Hepatocyte (in vitro differentiated cells): ENCODE data around the gene BAZ2B. TPM values are rescaled to one million over a fixed set of nuclear protein-coding genes. Genes with fewer than 3 reads are reported as not detected.
A peak's percentile ranks its signal among the peaks of the same experiment; 100 is the strongest.

Experiments
- DNase-seq: peaks from one replicate; pipeline ENCODE4 v3.0.0-alpha.2; 2016; ENCODE audit warnings: low spot score
- H2AFZ ChIP-seq: fragments of 200-600 bp; sonication (generic); 2 replicates; pipeline ENCODE4 v1.6.0; 2016; ENCODE audit warnings: antibody characterized with exemption, mild to moderate bottlenecking
- H3K27ac ChIP-seq: fragments of 200-600 bp; sonication (generic); 2 replicates; pipeline ENCODE4 v1.5.1; 2016; ENCODE audit warnings: mild to moderate bottlenecking
- H3K27me3 ChIP-seq: fragments of 200-600 bp; sonication (generic); 2 replicates; pipeline ENCODE4 v1.6.1; 2016
- H3K36me3 ChIP-seq: fragments of 200-600 bp; sonication (generic); replicated peaks from 2 replicates; pipeline ENCODE4 v1.5.1; 2016; ENCODE audit warnings: low read depth; ENCODE audit not compliant: insufficient read depth
- H3K4me1 ChIP-seq: fragments of 200-600 bp; sonication (generic); 2 replicates; pipeline ENCODE4 v1.5.1; 2016; ENCODE audit warnings: mild to moderate bottlenecking, moderate library complexity; ENCODE audit not compliant: insufficient read depth
- H3K4me2 ChIP-seq: fragments of 200-600 bp; sonication (generic); 2 replicates; pipeline ENCODE4 v1.6.0; 2016
- H3K4me3 ChIP-seq: fragments of 200-600 bp; sonication (generic); 2 replicates; pipeline ENCODE4 v1.5.1; 2016; ENCODE audit warnings: mild to moderate bottlenecking
- H3K79me2 ChIP-seq: fragments of 200-600 bp; sonication (generic); 2 replicates; pipeline ENCODE4 v1.6.0; 2017; ENCODE audit warnings: mild to moderate bottlenecking
- H3K9me2 ChIP-seq: fragments of 200-600 bp; sonication (generic); replicated peaks from 2 replicates; pipeline ENCODE4 v1.6.0; 2017; ENCODE audit warnings: mild to moderate bottlenecking; ENCODE audit not compliant: insufficient read depth
- H3K9me3 ChIP-seq: fragments of 200-600 bp; sonication (generic); 2 replicates; pipeline ENCODE4 v1.5.1; 2016; ENCODE audit warnings: low read depth, mild to moderate bottlenecking
- H4K20me1 ChIP-seq: fragments of 200-600 bp; sonication (generic); 2 replicates; pipeline ENCODE4 v1.6.0; 2016; ENCODE audit warnings: mild to moderate bottlenecking; ENCODE audit not compliant: insufficient read depth, poor library complexity, severe bottlenecking
- EZH2 ChIP-seq: fragments of 200-600 bp; sonication (generic); IDR thresholded peaks from 2 replicates; pipeline ENCODE4 v1.6.1; 2016; ENCODE audit warnings: antibody characterized with exemption, mild to moderate bottlenecking, borderline replicate concordance
- EZH2phosphoT487 ChIP-seq: fragments of 200-600 bp; sonication (generic); IDR thresholded peaks from one replicate; pipeline ENCODE4 v1.6.1; 2018; ENCODE audit warnings: antibody characterized with exemption, mild to moderate bottlenecking, low read depth, moderate library complexity; ENCODE audit not compliant: unreplicated experiment, severe bottlenecking
- WGBS: methylation state at CpG from one replicate; pipeline ENCODE4 v1.1.6; 2016; ENCODE audit warnings: low lambda C conversion rate; ENCODE audit errors: missing lambda C conversion rate; 5-methylcytosine and 5-hydroxymethylcytosine counted together
- polyA plus RNA-seq: library from polyadenylated mRNA; unstranded; fragments of >200 nt; fragmentation: Nextera tagmentation; extraction: Ambion mirVana; gene quantifications from 2 replicates; pipeline ENCODE4 v1.2.1, GENCODE V29; 2016
- total RNA-seq: library from RNA; depleted of rRNA; stranded (reverse); fragments of >200 nt; gene quantifications from 2 replicates; pipeline ENCODE4 v1.2.3, GENCODE V29; 2014
- TF ChIP-seq, protein P1 (sequence below): fragments of 200-600 bp; sonication (generic); IDR thresholded peaks from 2 replicates; pipeline ENCODE4 v1.5.1; 2016; ENCODE audit warnings: antibody characterized with exemption, mild to moderate bottlenecking; ENCODE audit not compliant: poor library complexity

BAZ2B gene
- total and polyA plus RNA-seq, 2 experiments from 2014 or later: 40.7 to 83.3 TPM

DNA sequence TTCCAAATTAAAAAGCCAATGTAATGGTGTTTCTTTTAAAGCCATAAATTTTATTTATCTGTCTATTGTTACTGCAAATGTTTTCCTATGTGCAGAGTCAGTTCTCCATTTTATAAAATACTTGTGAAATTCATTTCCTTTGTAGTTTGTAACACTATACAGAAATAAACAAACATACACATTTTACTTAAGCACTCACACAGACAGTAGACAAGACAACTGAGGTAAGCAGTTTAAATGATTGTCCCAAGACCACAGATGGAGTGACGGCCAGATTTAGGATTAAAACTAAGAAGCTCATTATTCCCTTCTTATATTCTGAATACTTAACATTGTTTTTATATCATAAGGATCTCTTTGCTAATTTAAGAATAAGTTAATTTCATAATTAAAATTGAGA lies 100.9 kb downstream of the BAZ2B start:
- DNase-seq: no peak
- Histone ChIP-seq H3K79me2 (peaks cover 38% of the 10 kb centered on the region), H3K4me2 (peak overlapping the region; percentile 74), H3K4me3 (peak overlapping the region; percentile 12), H3K9me2 (no peaks in the 10 kb centered on the region), H3K4me1 (peaks cover 11% of the 10 kb centered on the region), H2AFZ (no peak overlapping the region), H3K27me3 (no peaks in the 10 kb centered on the region), H3K27ac (no peak overlapping the region), H3K36me3 (no peaks in the 10 kb centered on the region), H3K9me3 (no peaks in the 10 kb centered on the region), H4K20me1 (no peaks in the 10 kb centered on the region)
- WGBS: 88% methylated on average over 1 of the region's 1 CpG
- TF ChIP-seq, protein P1, sequence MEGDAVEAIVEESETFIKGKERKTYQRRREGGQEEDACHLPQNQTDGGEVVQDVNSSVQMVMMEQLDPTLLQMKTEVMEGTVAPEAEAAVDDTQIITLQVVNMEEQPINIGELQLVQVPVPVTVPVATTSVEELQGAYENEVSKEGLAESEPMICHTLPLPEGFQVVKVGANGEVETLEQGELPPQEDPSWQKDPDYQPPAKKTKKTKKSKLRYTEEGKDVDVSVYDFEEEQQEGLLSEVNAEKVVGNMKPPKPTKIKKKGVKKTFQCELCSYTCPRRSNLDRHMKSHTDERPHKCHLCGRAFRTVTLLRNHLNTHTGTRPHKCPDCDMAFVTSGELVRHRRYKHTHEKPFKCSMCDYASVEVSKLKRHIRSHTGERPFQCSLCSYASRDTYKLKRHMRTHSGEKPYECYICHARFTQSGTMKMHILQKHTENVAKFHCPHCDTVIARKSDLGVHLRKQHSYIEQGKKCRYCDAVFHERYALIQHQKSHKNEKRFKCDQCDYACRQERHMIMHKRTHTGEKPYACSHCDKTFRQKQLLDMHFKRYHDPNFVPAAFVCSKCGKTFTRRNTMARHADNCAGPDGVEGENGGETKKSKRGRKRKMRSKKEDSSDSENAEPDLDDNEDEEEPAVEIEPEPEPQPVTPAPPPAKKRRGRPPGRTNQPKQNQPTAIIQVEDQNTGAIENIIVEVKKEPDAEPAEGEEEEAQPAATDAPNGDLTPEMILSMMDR: no peak
- no peak for TF ChIP-seq EZH2phosphoT487
- TF ChIP-seq EZH2: no peak

DNA sequence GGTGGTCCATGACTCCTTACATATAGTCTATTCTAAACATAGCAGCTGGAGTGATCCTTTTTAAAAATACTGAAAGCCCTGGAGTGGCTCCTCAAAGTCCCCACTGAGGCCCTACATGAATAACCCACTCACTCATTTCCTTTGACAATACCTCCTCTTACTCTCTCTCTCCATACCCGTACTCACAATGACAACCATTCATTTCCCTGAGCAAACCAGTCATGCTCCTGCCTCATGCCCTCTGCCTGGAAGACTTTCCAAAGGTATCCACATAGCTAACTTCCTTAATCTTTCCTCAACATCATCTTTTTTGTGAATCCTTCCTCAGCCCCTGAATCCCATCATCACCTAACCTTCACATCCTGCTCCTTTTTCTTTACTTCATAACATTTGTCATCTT lies 102.6 kb downstream of the BAZ2B start:
- Histone ChIP-seq H4K20me1 (no peaks in the 10 kb centered on the region), H3K9me2 (no peaks in the 10 kb centered on the region), H3K36me3 (no peaks in the 10 kb centered on the region), H3K4me2 (no peak overlapping the region), H3K79me2 (peaks cover 50% of the 10 kb centered on the region), H2AFZ (no peak overlapping the region), H3K27ac (no peak overlapping the region), H3K27me3 (no peaks in the 10 kb centered on the region), H3K9me3 (no peaks in the 10 kb centered on the region), H3K4me3 (no peak overlapping the region), H3K4me1 (peaks cover 11% of the 10 kb centered on the region)
- TF ChIP-seq, protein P1: no peak
- WGBS: 100% methylated on average over 1 of the region's 1 CpG
- no peak for DNase-seq

DNA sequence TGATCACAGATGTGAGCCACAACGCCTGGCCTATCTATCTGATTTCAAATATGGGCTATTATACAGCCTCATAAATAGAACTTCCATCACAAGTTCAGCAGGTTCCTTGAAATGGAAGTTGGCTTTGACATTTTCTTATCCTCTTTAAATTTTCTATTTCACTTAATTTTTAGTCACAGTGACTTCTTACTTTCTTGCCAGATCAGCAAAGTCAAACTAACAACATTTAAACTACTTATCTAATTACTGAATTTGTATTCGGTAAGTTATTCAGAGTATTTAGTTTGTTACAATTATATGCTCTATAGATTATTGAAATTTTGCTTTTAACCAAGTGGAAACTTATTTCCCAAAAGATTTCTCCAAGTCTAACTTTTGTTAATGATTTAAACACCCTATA lies 108.2 kb downstream of the BAZ2B start:
- H3K27ac ChIP-seq: no peak overlapping the region
- H3K36me3 ChIP-seq: no peaks in the 10 kb centered on the region
- no peaks in the 10 kb centered on the region for H3K9me3 ChIP-seq
- no peaks in the 10 kb centered on the region for H4K20me1 ChIP-seq
- DNase-seq: no peak
- no peaks in the 10 kb centered on the region for H3K9me2 ChIP-seq
- H3K27me3 ChIP-seq: no peaks in the 10 kb centered on the region
- no peak overlapping the region for H3K4me3 ChIP-seq
- TF ChIP-seq EZH2 (no peak), EZH2phosphoT487 (no peak)
- TF ChIP-seq, protein P1: no peak
- peaks cover 15% of the 10 kb centered on the region for H3K4me1 ChIP-seq
- no peak overlapping the region for H3K4me2 ChIP-seq
- no peak overlapping the region for H2AFZ ChIP-seq
- H3K79me2 ChIP-seq: peaks cover 45% of the 10 kb centered on the region
- 98% methylated on average over 2 of the region's 2 CpGs for whole genome bisulfite sequencing

DNA sequence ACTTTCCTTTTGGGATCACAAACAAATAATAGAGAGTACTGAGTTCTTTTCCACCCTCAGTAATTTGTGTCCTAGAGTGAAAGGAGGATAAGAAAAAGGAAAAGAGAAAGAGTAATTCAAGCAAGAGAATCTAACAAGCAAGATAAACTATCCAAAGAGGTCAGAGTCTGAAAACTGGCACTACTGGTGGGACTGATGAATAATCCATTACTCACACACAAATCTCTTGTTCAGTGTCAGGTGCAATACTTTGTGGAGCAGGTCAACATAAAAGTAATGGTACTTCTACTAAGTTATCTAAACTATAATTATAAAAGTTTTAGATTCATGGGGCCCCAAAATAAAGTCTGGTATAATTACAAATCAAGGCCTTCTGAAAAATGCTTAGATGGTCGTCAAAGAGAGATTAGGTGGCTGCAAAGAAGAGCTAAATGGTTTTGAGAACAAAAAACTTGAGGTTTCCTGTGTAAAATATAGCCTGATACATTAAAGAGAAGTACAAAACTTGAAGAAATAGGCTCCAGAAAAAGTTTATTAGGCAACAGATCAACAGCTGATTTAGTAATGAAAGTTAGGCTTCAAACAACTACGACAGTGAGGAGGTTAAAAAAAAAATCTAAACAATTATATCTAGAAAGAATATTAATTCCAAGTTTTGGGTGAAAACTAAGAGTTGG lies 109.4 kb downstream of the BAZ2B start:
- 58% methylated on average over 2 of the region's 2 CpGs for WGBS
- Histone ChIP-seq H3K36me3 (no peaks in the 10 kb centered on the region), H3K9me3 (no peaks in the 10 kb centered on the region), H3K4me3 (no peak overlapping the region), H3K4me1 (peaks cover 15% of the 10 kb centered on the region), H3K27ac (peak overlapping the region; percentile 65), H3K4me2 (peak overlapping the region; percentile 23), H4K20me1 (no peaks in the 10 kb centered on the region), H3K79me2 (peaks cover 42% of the 10 kb centered on the region), H2AFZ (no peak overlapping the region), H3K27me3 (no peaks in the 10 kb centered on the region), H3K9me2 (no peaks in the 10 kb centered on the region)
- DNase-seq: peak; percentile 34
- TF ChIP-seq EZH2 (no peak), EZH2phosphoT487 (no peak)
